Large intestine (tissue), 3 donors: Measurements from ENCODE around the gene KRT35. TPM values are rescaled to one million over a fixed set of nuclear protein-coding genes. Genes with fewer than 3 reads are reported as not detected.
A peak's percentile ranks its signal among the peaks of the same experiment; 100 is the strongest.

Experiments used
- DNase-seq, 2 donors: peaks; one replicate each; pipeline versions ENCODE4 v3.0.0 to v3.0.0-alpha.2; 2013
- H3K27ac ChIP-seq: one replicate; pipeline ENCODE4 v1.5.1; 2013; ENCODE audit warnings: low read length
- H3K27me3 ChIP-seq: 2 replicates; pipeline ENCODE4 v1.6.1; 2013; ENCODE audit warnings: low read length; ENCODE audit not compliant: control insufficient read depth, insufficient read depth
- H3K36me3 ChIP-seq: 2 replicates; pipeline ENCODE4 v1.6.1; 2013; ENCODE audit warnings: low read length; ENCODE audit not compliant: control insufficient read depth, insufficient read depth
- H3K4me1 ChIP-seq: one replicate; pipeline ENCODE4 v1.6.1; 2013; ENCODE audit warnings: low read length; ENCODE audit not compliant: control insufficient read depth, insufficient read depth
- H3K4me3 ChIP-seq: one replicate; pipeline ENCODE4 v1.5.1; 2013; ENCODE audit warnings: low read length
- H3K9me3 ChIP-seq: one replicate; pipeline ENCODE4 v1.6.1; 2013; ENCODE audit warnings: mild to moderate bottlenecking, low read depth, low read length, moderate library complexity; ENCODE audit not compliant: control insufficient read depth
- WGBS: methylation state at CpG from one replicate; pipeline ENCODE4 v1.1.5; 2013; ENCODE audit warnings: low lambda C conversion rate; ENCODE audit not compliant: insufficient coverage; 5-methylcytosine and 5-hydroxymethylcytosine counted together
- polyA plus RNA-seq: library from polyadenylated mRNA; unstranded; fragments of 120-200 nt; gene quantifications from one replicate; pipeline ENCODE4 v1.2.1, GENCODE V29; 2013

KRT35 gene
- polyA plus RNA-seq, 1 donor, result not detected

DNA sequence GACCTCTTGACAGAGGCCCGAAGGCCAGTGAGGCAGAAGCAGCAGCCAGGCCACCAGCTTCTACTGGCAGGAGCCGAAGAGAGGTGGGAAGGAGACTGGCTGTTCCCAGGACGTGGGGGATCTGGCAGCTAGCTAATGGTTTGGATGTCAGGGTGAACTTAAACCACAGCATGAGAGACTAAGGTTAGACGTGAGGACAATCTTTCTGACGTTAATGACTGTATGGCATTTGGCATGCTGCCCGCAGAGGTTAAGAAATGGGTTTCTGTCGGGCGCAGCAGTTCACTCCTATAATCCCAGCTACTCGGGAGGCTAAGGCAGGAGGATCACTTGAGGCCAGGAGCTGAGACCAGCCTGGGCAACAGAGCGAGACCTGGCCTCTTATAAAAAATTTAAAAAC is 30.8 kb upstream of the KRT35 start:
- no peak overlapping the region for H3K27ac ChIP-seq
- H3K27me3 ChIP-seq, result peaks cover 9% of the 10 kb centered on the region
- no CpG with 5 or more reads among the region's 10 CpGs for WGBS

DNA sequence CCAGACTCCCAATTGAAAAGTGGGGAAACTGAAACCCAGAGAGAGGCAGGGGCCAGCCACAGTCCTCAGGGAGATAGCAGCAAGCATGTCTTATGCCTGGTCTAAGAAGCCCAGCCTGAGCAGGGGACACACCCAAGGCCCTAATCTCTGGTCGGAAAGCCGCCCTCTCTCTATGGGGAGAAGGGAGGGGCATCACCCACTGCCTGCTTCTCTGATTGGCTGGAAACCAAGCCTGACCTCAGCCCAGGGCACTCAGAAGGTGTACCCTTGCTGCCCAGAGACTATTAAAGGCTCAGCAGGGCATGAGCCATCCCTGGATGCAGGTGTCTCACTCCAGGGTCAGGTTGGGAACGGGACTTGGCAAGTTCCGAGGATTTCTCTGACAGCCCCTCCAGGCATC is 30.2 kb upstream of the KRT35 start:
- H3K36me3 ChIP-seq, result no peaks in the 10 kb centered on the region
- peak in 1 of 2 donors; percentile 71 for DNase-seq
- H3K4me1 ChIP-seq, result peaks cover 14% of the 10 kb centered on the region
- peaks cover 9% of the 10 kb centered on the region for H3K27me3 ChIP-seq
- no peak overlapping the region for H3K4me3 ChIP-seq
- no CpG with 5 or more reads among the region's 4 CpGs for WGBS
- no peak overlapping the region for H3K27ac ChIP-seq
- H3K9me3 ChIP-seq, result no peaks in the 10 kb centered on the region

More for the DNA sequence above, 30.8 kb upstream of the KRT35 start:
- Histone ChIP-seq H3K4me1 (peaks cover 14% of the 10 kb centered on the region), H3K36me3 (no peaks in the 10 kb centered on the region), H3K4me3 (no peak overlapping the region), H3K9me3 (no peaks in the 10 kb centered on the region)
- DNase-seq, result no peak

DNA sequence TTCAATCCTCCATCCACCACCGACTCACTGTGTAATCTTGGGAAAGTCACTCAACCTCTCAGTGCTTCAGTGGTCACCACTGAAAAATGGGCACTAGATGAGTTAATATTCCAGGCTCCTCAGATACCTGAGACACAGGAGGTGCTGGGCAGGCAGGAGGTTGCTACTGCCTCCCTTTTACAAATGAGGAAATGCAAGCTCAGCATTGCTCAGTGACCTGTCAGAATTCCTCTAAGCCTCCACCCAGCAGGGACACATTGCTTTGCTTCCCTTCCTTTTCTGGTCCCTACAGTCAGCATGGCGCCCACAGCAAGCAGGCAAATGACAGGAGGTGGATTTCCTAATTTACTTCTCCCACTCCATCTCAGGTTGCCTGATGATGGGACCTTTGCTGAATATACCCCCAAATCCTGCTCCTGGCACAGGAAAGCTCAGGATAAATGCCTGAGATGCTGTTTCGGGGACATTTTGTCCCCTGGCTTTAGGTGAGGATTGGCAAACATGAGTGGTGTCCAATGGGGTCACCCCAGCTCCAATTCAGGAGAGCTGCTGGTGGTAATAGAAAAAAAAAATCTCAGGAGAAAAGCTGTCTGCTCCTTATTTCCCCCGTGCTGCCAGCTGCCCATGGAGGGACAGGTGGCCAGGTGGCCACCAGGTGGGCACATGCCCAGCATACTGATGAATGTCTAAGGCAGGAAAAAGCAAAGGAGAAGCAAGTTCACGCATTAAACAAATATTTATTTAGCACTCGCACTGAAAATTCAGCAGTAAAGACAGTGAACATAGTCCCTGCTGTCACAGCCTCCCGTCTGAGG is 29.5 kb upstream of the KRT35 start:
- no peak overlapping the region for H3K27ac ChIP-seq
- peak in 1 of 2 donors; percentile 26 for DNase-seq
- 80% methylated on average over 1 of the region's 7 CpGs for WGBS

DNA sequence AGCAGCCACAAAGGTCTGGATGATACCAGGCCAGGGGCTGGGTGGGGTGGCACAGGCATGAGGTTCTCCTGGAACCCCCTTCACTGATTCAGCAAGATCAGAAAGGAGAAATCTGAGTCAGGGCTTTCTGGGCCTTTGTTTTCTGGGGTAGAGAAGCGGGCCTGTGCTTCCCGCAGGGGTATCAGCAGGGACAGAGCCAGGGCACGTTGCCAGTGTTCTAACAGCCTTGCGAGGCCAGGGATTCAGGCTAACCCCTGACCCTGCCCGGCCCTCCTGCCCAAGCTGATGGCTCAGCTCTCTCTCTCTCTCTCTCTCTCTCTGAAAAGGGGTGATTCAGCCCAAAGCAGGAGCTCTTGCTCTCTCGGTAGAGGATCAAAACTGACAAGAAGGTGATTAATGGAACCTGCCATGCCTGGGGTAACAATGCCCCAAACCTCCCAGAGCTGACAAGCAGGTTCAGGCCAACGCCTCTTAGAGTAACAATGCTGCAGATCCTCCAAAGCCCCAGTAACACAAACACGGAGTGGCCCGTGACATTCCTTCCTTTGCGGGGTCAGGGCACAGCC is 26.4 kb upstream of the KRT35 start:
- peaks cover 9% of the 10 kb centered on the region for H3K27me3 ChIP-seq
- no peak for DNase-seq
- H3K9me3 ChIP-seq, result no peaks in the 10 kb centered on the region
- H3K4me1 ChIP-seq, result peaks cover 14% of the 10 kb centered on the region
- H3K4me3 ChIP-seq, result no peak overlapping the region
- no CpG with 5 or more reads among the region's 10 CpGs for WGBS
- no peak overlapping the region for H3K27ac ChIP-seq
- H3K36me3 ChIP-seq, result no peaks in the 10 kb centered on the region

More for the DNA sequence above, 29.5 kb upstream of the KRT35 start:
- Histone ChIP-seq H3K36me3 (no peaks in the 10 kb centered on the region), H3K27me3 (peaks cover 9% of the 10 kb centered on the region), H3K4me3 (no peak overlapping the region), H3K9me3 (no peaks in the 10 kb centered on the region), H3K4me1 (peaks cover 14% of the 10 kb centered on the region)

DNA sequence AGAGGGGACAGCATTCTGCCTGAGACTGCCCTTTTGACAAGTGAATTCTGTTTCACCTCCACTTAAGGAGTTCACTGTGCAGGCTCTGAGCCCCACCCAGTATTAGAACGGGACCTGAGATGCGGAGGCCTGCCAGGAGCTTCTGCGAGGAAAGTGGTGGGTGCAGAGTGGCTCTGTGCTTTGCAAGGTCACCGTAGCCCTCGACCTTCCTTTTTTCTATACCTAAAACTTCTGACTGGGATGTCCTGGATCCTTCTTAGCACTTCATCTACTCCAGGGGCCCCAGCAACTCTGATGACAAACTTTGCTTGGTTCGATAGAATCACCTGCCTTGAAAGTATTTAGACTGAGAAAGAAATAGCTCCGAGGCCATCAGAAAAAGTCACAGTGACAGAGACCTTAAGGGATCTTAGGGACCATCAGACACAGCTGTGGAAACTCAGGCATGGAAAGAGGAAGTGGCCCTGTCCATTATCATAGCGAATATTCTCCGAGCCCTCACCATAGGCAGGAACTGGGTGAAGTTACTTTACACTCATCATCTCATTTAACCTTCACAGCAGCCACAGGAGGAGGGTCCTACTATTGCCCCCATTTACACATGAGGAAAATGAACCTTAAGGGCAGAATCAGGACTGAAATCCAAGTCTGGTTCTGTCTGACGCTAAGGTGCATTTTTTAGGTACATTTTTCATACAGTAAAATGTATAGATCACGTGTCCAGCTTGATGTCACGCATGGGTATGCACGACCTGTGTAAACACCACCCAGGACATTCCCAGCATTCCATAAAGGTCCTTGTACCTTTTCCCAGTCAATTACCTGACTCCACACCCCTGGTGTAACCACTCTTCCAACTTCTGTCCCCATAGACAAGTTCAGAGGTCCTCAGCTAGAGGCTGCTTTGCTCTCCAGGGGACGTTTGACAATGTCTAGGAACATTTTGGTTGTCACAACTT is 25.1 kb upstream of the KRT35 start:
- Histone ChIP-seq H3K36me3 (no peaks in the 10 kb centered on the region), H3K4me1 (peaks cover 7% of the 10 kb centered on the region), H3K27me3 (peaks cover 10% of the 10 kb centered on the region), H3K27ac (no peak overlapping the region), H3K9me3 (no peaks in the 10 kb centered on the region), H3K4me3 (no peak overlapping the region)
- WGBS, result no CpG with 5 or more reads among the region's 14 CpGs
- no peak for DNase-seq

DNA sequence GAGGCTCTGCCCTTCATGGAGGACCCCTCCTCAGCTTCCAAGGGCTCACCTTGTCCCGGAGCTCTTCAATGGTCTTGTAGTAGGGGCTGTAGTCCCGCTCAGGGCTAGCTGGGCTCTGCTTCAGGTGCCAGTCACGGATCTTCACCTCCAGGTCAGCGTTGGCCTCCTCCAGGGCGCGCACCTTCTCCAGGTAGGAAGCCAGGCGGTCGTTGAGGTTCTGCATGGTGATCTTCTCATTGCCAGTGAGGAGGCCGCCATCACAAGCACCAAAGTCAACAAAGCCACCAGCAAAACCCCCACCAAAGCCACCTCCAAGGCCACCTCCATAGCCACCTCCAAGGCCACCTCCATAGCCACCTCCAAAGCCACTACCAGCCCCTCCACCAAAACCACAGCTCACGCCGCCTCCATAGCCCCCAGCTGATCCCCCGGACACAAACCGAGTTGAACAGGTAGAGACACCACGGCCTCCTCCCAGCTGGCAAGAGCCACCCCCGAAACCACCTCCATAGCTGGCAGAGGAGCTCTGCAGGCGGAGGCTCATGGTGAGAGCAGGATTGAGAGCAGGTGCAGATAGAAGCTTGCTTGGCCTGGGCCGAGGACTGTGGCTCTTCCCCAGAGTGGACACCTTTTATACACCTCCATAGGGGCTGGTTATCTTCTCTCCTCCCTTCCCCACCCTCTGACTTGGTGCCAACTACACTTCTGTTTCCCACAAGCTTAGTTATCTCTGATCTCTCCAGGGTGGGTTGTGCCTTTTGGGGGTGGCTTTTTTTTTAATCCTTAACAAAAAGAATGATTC is 24.3 kb upstream of the KRT35 start, which contains the start of gene KRT13:
KRT13 (minus strand) TSS at position 606 of the 802 bp plus-strand sequence; CDS start at position 544, 62 bp downstream.
- Histone ChIP-seq H3K27me3 (peaks cover 11% of the 10 kb centered on the region), H3K9me3 (no peaks in the 10 kb centered on the region), H3K27ac (no peak within 1 kb of the TSS), H3K4me3 (no peak within 1 kb of the TSS), H3K4me1 (no peaks in the 10 kb centered on the region), H3K36me3 (no peaks in the 10 kb centered on the region)
- DNase-seq, result no peak
- no CpG with 5 or more reads among the region's 17 CpGs for WGBS

DNA sequence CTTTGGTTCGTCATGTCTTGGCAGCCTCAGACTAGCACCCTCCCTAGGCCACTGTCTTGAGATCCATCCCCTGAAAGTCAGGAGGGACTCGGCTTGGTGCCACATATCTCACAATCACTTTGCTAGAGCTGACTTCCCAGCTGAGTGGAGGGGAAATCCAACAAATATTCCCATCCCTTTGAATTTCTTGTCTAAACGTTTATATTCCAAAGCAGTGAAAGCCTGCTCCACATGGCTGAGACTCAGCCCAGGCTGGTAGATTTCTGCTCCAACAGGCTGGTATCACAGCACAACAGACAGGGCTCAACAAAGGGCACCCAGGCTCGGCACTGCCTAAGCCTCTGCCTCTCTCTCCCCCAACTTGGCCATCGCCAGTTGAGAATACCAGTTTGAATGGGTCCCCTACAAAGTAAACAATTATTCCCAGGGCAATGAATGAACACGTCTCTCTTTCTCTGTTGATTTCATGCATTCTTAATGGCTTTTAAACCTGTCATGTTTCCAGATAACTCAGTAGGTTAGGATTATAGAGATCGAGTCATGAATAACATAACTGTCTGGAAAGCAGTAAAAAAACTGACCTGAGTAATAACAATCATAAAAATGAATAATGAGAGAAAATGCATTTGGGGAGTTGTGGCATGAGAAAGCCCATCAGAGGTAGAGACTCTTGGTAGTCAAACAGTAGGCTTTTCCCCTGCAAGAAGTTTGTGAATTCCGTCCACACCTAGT is 23.5 kb upstream of the KRT35 start:
- 50% methylated on average over 1 of the region's 8 CpGs for WGBS
- no peaks in the 10 kb centered on the region for H3K9me3 ChIP-seq

DNA sequence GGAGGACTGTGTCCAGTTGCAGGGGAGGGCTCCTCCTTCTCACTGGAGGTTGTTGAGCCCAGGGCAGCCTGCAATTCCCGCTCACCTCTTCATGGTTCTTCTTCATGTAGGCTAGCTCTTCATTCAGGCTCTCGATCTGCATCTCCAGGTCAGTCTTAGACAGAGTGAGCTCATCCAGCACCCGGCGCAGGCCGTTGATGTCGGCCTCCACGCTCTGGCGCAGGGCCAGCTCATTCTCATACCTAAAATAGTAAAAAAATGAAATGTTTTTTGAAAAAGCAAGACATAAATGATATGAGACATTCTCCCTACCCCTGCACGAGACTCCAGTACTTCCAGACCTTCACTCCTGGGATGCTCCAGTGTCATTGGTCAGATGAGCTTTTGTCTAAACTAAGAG is 22.3 kb upstream of the KRT35 start:
- no peak for DNase-seq
- Histone ChIP-seq H3K4me1 (no peaks in the 10 kb centered on the region), H3K27me3 (peaks cover 11% of the 10 kb centered on the region), H3K27ac (no peak overlapping the region), H3K9me3 (no peaks in the 10 kb centered on the region), H3K4me3 (no peak overlapping the region), H3K36me3 (no peaks in the 10 kb centered on the region)
- WGBS, result no CpG with 5 or more reads among the region's 9 CpGs

More for the DNA sequence above, 23.5 kb upstream of the KRT35 start:
- Histone ChIP-seq H3K27ac (no peak overlapping the region), H3K36me3 (no peaks in the 10 kb centered on the region), H3K4me3 (no peak overlapping the region), H3K27me3 (peaks cover 11% of the 10 kb centered on the region), H3K4me1 (no peaks in the 10 kb centered on the region)
- DNase-seq, result no peak

DNA sequence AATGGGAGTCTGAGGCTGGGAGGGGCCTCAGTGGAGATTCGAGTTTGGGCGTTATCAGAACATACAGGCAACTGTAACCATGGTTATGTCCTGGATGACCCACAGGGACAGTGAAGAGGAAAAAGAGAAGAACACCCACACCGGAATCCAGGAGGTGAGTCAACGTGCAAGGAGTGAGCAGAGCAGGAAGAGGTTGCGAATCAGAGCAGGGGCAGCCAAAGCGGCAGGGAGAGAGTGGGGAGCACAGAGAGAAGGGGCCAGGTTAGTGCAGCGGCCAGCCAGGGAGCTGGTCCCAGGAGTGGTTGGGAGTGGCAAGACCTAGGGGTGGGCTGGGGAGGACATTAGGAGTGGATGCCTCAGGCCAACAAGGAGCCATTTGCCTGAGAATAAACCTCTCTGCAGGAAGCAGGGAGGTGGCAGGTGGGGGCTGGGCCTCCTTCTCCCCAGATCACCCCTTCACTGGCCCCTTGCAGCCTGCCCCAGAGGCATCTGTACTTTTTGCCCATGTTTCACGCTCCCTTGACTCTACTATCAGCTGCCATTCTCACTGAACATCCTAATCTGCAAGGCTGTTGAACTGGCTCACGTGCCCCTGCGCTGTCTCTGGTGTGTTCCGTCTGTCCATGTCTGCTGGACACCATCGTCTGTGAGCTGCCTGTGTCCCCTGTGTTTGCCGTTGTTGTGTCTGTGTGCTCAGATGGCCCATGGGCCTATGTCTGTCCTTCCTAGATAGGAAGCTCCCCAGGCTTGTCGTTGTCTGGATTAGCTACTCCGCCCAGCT is 19.4 kb upstream of the KRT35 start:
- H3K4me1 ChIP-seq, result no peaks in the 10 kb centered on the region
- 43% methylated on average over 2 of the region's 15 CpGs for WGBS
- no peak for DNase-seq

More for the DNA sequence above, 19.4 kb upstream of the KRT35 start:
- peaks cover 8% of the 10 kb centered on the region for H3K27me3 ChIP-seq
- no peak overlapping the region for H3K27ac ChIP-seq
- no peaks in the 10 kb centered on the region for H3K36me3 ChIP-seq
- no peak overlapping the region for H3K4me3 ChIP-seq
- H3K9me3 ChIP-seq, result no peaks in the 10 kb centered on the region
